Cardiac atrium fibroblast (primary cell): Measurements from ENCODE around the gene ST6GAL2. TPM values are rescaled to one million over a fixed set of nuclear protein-coding genes. Genes with fewer than 3 reads are reported as not detected.

Source experiments
- total RNA-seq: library from RNA; depleted of rRNA; stranded (reverse); fragments of >200 nt; gene quantifications from 2 replicates; pipeline ENCODE4 v1.2.3, GENCODE V29; 2015

Gene ST6GAL2
- 0.18 TPM in 1 of 2 replicates, not detected in the other for total RNA-seq

GRCh38 chr2:106885971-106886915 is at the start of gene ST6GAL2:
Gene ST6GAL2, minus strand, starts transcription at chr2:106886167. Its CDS starts 42,190 bp downstream, at chr2:106843977.

